Neural progenitor cell (in vitro differentiated cells): ENCODE measurements around the gene PRDM5. TPM values are rescaled to one million over a fixed set of nuclear protein-coding genes. Genes with fewer than 3 reads are reported as not detected.

Source experiments
- DNase-seq: peaks from one replicate; pipeline ENCODE4 v3.0.0-alpha.2; 2016; ENCODE audit warnings: low spot score
- H2AFZ ChIP-seq: fragments of 200-600 bp; sonication (generic); replicated peaks from 2 replicates; pipeline ENCODE4 v1.6.1; 2016; ENCODE audit warnings: antibody characterized with exemption
- H3F3A ChIP-seq: fragments of 200-600 bp; sonication (generic); 2 replicates; pipeline ENCODE4 v1.6.1; 2016; ENCODE audit warnings: antibody characterized with exemption, low read depth
- H3K27ac ChIP-seq: fragments of 200-600 bp; sonication (generic); 2 replicates; pipeline ENCODE4 v1.5.1; 2016; ENCODE audit warnings: mild to moderate bottlenecking
- H3K27me3 ChIP-seq: fragments of 200-600 bp; sonication (generic); 2 replicates; pipeline ENCODE4 v1.6.1; 2016; ENCODE audit warnings: mild to moderate bottlenecking, moderate library complexity
- H3K36me3 ChIP-seq: fragments of 200-600 bp; sonication (generic); 2 replicates; pipeline ENCODE4 v1.5.1; 2016
- H3K4me1 ChIP-seq: fragments of 200-600 bp; sonication (generic); 2 replicates; pipeline ENCODE4 v1.6.1; 2016; ENCODE audit warnings: mixed run types
- H3K4me2 ChIP-seq: fragments of 200-600 bp; sonication (generic); 2 replicates; pipeline ENCODE4 v1.6.1; 2016
- H3K4me3 ChIP-seq: fragments of 200-600 bp; sonication (generic); 2 replicates; pipeline ENCODE4 v1.5.1; 2016
- H3K79me2 ChIP-seq: fragments of 200-600 bp; sonication (generic); 2 replicates; pipeline ENCODE4 v1.6.1; 2016; ENCODE audit warnings: low read depth
- H3K9ac ChIP-seq: fragments of 200-600 bp; sonication (generic); 2 replicates; pipeline ENCODE4 v1.6.1; 2016
- H3K9me3 ChIP-seq: fragments of 200-600 bp; sonication (generic); 2 replicates; pipeline ENCODE4 v1.5.1; 2016; ENCODE audit warnings: low read depth
- H4K20me1 ChIP-seq: fragments of 200-600 bp; sonication (generic); 2 replicates; pipeline ENCODE4 v1.6.1; 2016; ENCODE audit warnings: low read depth
- H3K27ac Mint-ChIP-seq: 3 replicates; pipeline ENCODE4 v1.8.0; 2021; ENCODE audit warnings: mixed read lengths
- H3K27me3 Mint-ChIP-seq: 2 replicates; pipeline ENCODE4 v1.8.0; 2022; ENCODE audit warnings: low read depth, mild to moderate bottlenecking, inconsistent platforms, moderate library complexity, mixed read lengths; ENCODE audit not compliant: insufficient read depth
- H3K36me3 Mint-ChIP-seq: 3 replicates; pipeline ENCODE4 v1.8.0; 2021; ENCODE audit warnings: mixed read lengths
- H3K4me1 Mint-ChIP-seq: 3 replicates; pipeline ENCODE4 v1.8.0; 2021; ENCODE audit warnings: mixed read lengths
- H3K4me3 Mint-ChIP-seq: 3 replicates; pipeline ENCODE4 v1.8.0; 2021; ENCODE audit warnings: mild to moderate bottlenecking, moderate library complexity, mixed read lengths
- H3K9me3 Mint-ChIP-seq: 3 replicates; pipeline ENCODE4 v1.8.0; 2020; ENCODE audit warnings: mixed read lengths
- EZH2 ChIP-seq: fragments of 200-600 bp; sonication (generic); IDR thresholded peaks from 2 replicates; pipeline ENCODE4 v1.6.1; 2017; ENCODE audit warnings: antibody characterized with exemption, mild to moderate bottlenecking, moderate library complexity
- EZH2phosphoT487 ChIP-seq: fragments of 200-600 bp; sonication (generic); IDR thresholded peaks from 2 replicates; pipeline ENCODE4 v1.6.1; 2017; ENCODE audit warnings: antibody characterized with exemption
- total RNA-seq: library from RNA; depleted of rRNA; stranded (reverse); fragments of >200 nt; gene quantifications from 2 replicates; pipeline ENCODE4 v1.2.3, GENCODE V29; 2015; ENCODE audit warnings: low replicate concordance
- TF ChIP-seq, protein P1 (sequence below): fragments of 200-600 bp; sonication (generic); IDR thresholded peaks from 2 replicates; pipeline ENCODE4 v1.5.1; 2017; ENCODE audit warnings: antibody characterized with exemption, mild to moderate bottlenecking

Gene PRDM5
- total RNA-seq, 1 donor from 2014 or later: 51.7 TPM

GRCh38 chr4:120847019-120847582 lies 75.4 kb downstream of the PRDM5 start:
- H3K27ac Mint-ChIP-seq: no peak overlapping the region
- H3K36me3 ChIP-seq: no peaks in the 10 kb centered on the region
- no peak overlapping the region for H3K4me3 ChIP-seq

GRCh38 chr4:120844528-120844921 lies 78.0 kb downstream of the PRDM5 start:
- Histone ChIP-seq H3K4me1 (peaks cover 9% of the 10 kb centered on the region), H3K4me2 (no peak overlapping the region), H3F3A (no peaks in the 10 kb centered on the region), H3K9me3 (no peaks in the 10 kb centered on the region), H2AFZ (no peak overlapping the region), H3K4me3 (no peak overlapping the region), H3K36me3 (no peaks in the 10 kb centered on the region), H3K9ac (no peak overlapping the region), H3K79me2 (no peaks in the 10 kb centered on the region), H3K27ac (no peak overlapping the region), H3K27me3 (no peaks in the 10 kb centered on the region), H4K20me1 (no peaks in the 10 kb centered on the region)
- Mint-ChIP-seq H3K4me1 (no peaks in the 10 kb centered on the region), H3K36me3 (no peaks in the 10 kb centered on the region), H3K4me3 (no peak overlapping the region), H3K27ac (no peak overlapping the region), H3K27me3 (no peaks in the 10 kb centered on the region), H3K9me3 (no peaks in the 10 kb centered on the region)
- DNase-seq: no peak
- TF ChIP-seq, protein P1, sequence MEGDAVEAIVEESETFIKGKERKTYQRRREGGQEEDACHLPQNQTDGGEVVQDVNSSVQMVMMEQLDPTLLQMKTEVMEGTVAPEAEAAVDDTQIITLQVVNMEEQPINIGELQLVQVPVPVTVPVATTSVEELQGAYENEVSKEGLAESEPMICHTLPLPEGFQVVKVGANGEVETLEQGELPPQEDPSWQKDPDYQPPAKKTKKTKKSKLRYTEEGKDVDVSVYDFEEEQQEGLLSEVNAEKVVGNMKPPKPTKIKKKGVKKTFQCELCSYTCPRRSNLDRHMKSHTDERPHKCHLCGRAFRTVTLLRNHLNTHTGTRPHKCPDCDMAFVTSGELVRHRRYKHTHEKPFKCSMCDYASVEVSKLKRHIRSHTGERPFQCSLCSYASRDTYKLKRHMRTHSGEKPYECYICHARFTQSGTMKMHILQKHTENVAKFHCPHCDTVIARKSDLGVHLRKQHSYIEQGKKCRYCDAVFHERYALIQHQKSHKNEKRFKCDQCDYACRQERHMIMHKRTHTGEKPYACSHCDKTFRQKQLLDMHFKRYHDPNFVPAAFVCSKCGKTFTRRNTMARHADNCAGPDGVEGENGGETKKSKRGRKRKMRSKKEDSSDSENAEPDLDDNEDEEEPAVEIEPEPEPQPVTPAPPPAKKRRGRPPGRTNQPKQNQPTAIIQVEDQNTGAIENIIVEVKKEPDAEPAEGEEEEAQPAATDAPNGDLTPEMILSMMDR: no peak
- TF ChIP-seq EZH2 (no peak), EZH2phosphoT487 (no peak)

More at GRCh38 chr4:120847019-120847582, 75.4 kb downstream of the PRDM5 start:
- Histone ChIP-seq H3F3A (no peaks in the 10 kb centered on the region), H4K20me1 (no peaks in the 10 kb centered on the region), H3K79me2 (no peaks in the 10 kb centered on the region), H3K9me3 (no peaks in the 10 kb centered on the region), H3K9ac (no peak overlapping the region), H3K27ac (no peak overlapping the region), H3K4me2 (no peak overlapping the region), H2AFZ (no peak overlapping the region), H3K4me1 (peaks cover 9% of the 10 kb centered on the region), H3K27me3 (no peaks in the 10 kb centered on the region)
- TF ChIP-seq EZH2phosphoT487: no peak
- TF ChIP-seq, protein P1: no peak
- no peak for TF ChIP-seq EZH2
- no peaks in the 10 kb centered on the region for H3K36me3 Mint-ChIP-seq
- no peaks in the 10 kb centered on the region for H3K9me3 Mint-ChIP-seq
- no peaks in the 10 kb centered on the region for H3K27me3 Mint-ChIP-seq
- no peak for DNase-seq
- no peaks in the 10 kb centered on the region for H3K4me1 Mint-ChIP-seq
- no peak overlapping the region for H3K4me3 Mint-ChIP-seq

DNA sequence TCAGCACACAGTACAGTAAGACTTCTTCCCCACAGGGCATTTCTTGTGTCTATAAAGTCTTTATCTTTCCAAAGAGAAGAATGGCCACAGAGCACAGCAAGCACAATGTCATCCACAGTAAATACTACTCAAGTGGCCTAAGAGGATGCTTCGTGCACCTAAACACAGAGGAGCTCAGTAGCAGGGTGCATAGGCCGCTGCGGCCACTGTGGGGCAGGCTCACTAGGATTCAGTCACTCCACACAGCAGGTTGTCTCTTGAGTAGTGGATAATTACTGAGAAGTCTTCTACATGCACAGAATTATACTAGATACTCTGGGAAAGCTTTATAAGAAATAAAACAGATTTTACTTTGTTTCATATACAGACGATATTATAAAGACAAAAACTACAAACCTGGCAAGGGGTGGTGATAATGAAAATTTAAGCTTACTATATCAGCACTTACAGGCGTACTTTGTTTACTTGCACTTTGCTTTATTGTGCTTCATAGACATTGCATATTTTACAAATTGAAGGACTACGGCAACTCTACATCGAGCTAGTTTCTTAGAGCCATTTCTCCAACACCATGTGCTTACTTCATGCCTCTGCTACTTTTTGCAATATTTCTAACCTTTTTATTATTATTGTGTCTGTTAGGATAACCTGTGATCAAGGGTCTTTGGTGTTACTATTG lies 78.5 kb downstream of the PRDM5 start:
- Mint-ChIP-seq H3K36me3 (no peaks in the 10 kb centered on the region), H3K27ac (no peak overlapping the region), H3K4me1 (no peaks in the 10 kb centered on the region), H3K4me3 (no peak overlapping the region), H3K27me3 (no peaks in the 10 kb centered on the region), H3K9me3 (no peaks in the 10 kb centered on the region)
- H3K36me3 ChIP-seq: no peaks in the 10 kb centered on the region
- H4K20me1 ChIP-seq: no peaks in the 10 kb centered on the region
- H3K9ac ChIP-seq: no peak overlapping the region
- H3K27ac ChIP-seq: no peak overlapping the region
- H3K4me3 ChIP-seq: no peak overlapping the region
- DNase-seq: peak; percentile 54
- no peak for TF ChIP-seq EZH2
- TF ChIP-seq, protein P1: peak; percentile 59
- TF ChIP-seq EZH2phosphoT487: no peak
- no peak overlapping the region for H3K4me2 ChIP-seq
- H2AFZ ChIP-seq: no peak overlapping the region
- no peaks in the 10 kb centered on the region for H3K27me3 ChIP-seq
- H3K79me2 ChIP-seq: no peaks in the 10 kb centered on the region
- peaks cover 9% of the 10 kb centered on the region for H3K4me1 ChIP-seq
- H3F3A ChIP-seq: no peaks in the 10 kb centered on the region
- H3K9me3 ChIP-seq: no peaks in the 10 kb centered on the region
